K562 (cell line): ENCODE results near the gene MINDY4. TPM values are rescaled to one million over a fixed set of nuclear protein-coding genes. Genes with fewer than 3 reads are reported as not detected.

Experiments used
- AFF1 ChIP-seq, 2 experiments: fragments of 450-650 bp; IDR thresholded peaks; 2 replicates each; pipeline ENCODE4 v1.6.1; 2018; ENCODE audit warnings: mild to moderate bottlenecking in 2 of 2, low read depth in 1 of 2; ENCODE audit not compliant: partially characterized antibody in 2 of 2
- CREB3 ChIP-seq: fragments of 450-650 bp; conservative IDR thresholded peaks from 2 replicates; pipeline ENCODE4 v1.6.1; 2016; ENCODE audit warnings: missing genetic modification characterization, low read depth, mild to moderate bottlenecking, missing compliant biosample characterization, moderate library complexity
- CREB3L1 ChIP-seq: fragments of 450-650 bp; IDR thresholded peaks from 2 replicates; pipeline ENCODE4 v1.6.1; 2014; ENCODE audit warnings: low read depth, mild to moderate bottlenecking, moderate library complexity, borderline replicate concordance
- ESRRA ChIP-seq: fragments of 450-650 bp; IDR thresholded peaks from 2 replicates; pipeline ENCODE4 v1.6.1; 2014; ENCODE audit warnings: low read depth, mild to moderate bottlenecking, moderate library complexity, borderline replicate concordance
- GTF2A2 ChIP-seq: IDR thresholded peaks from 2 replicates; pipeline ENCODE4 v1.6.1; 2016; ENCODE audit warnings: mild to moderate bottlenecking, missing genetic modification characterization, missing compliant biosample characterization
- HDAC2 ChIP-seq: fragments of 450-650 bp; IDR thresholded peaks from 2 replicates; pipeline ENCODE4 v1.6.1; 2016; ENCODE audit warnings: mild to moderate bottlenecking
- IRF2 ChIP-seq: sonication (generic); formaldehyde crosslinking; IDR thresholded peaks from 2 replicates; pipeline ENCODE4 v1.8.1; 2022; ENCODE audit warnings: mild to moderate bottlenecking, missing genetic modification reagents
- KDM2B ChIP-seq: fragments of 250-450 bp; sonication (Bioruptor Pico); IDR thresholded peaks from 2 replicates; pipeline ENCODE4 v1.8.0; 2021; ENCODE audit warnings: mild to moderate bottlenecking, moderate library complexity
- LCOR ChIP-seq: sonication (generic); formaldehyde crosslinking; IDR thresholded peaks from 2 replicates; pipeline ENCODE4 v1.8.0; 2022; ENCODE audit warnings: mild to moderate bottlenecking, missing genetic modification reagents
- POLR3A ChIP-seq: IDR thresholded peaks from 2 replicates; pipeline ENCODE4 v1.6.1; 2011; ENCODE audit warnings: borderline replicate concordance, mild to moderate bottlenecking, moderate library complexity; ENCODE audit not compliant: insufficient read length, insufficient read depth; ENCODE audit errors: extremely low read depth
- RB1 ChIP-seq: fragments of 450-650 bp; IDR thresholded peaks from 2 replicates; pipeline ENCODE4 v1.6.1; 2017; ENCODE audit warnings: low read depth, mild to moderate bottlenecking
- ZBTB1 ChIP-seq: sonication (generic); formaldehyde crosslinking; IDR thresholded peaks from 2 replicates; pipeline ENCODE4 v1.8.1; 2023; ENCODE audit warnings: missing genetic modification reagents, low read depth, mild to moderate bottlenecking, borderline replicate concordance
- ZFP30 ChIP-seq: fragments of 250-450 bp; sonication (Bioruptor Pico); IDR thresholded peaks from 2 replicates; pipeline ENCODE4 v1.8.0; 2022; ENCODE audit warnings: moderate library complexity, mild to moderate bottlenecking, inconsistent platforms, borderline replicate concordance
- ZKSCAN8 ChIP-seq: fragments of 200-800 bp; sonication (Bioruptor generic); IDR thresholded peaks from 2 replicates; pipeline ENCODE4 v1.6.1; 2016; ENCODE audit warnings: missing genetic modification characterization, missing compliant biosample characterization
- ZNF609 ChIP-seq: sonication (generic); formaldehyde crosslinking; IDR thresholded peaks from 2 replicates; pipeline ENCODE4 v1.8.1; 2023; ENCODE audit warnings: missing genetic modification reagents, mild to moderate bottlenecking, borderline replicate concordance
- polyA plus RNA-seq, 8 experiments: library from polyadenylated mRNA; depleted of rRNA in 4 of 8; stranded (reverse) in 5 of 8; unstranded in 3 of 8; fragments of >200 nt; fragmentation: Nextera tagmentation in 2 of 8; fragmentation: Illumina TruSeq in 1 of 8; extraction: Ambion mirVana in 2 of 8; extraction: Trizol in 1 of 8; gene quantifications; 2 replicates each; pipeline versions ENCODE4 v1.2.1 to v1.2.3, GENCODE V29; 2011 to 2014; ENCODE audit warnings: inconsistent platforms in 1 of 8, missing spikeins in 1 of 8
- total RNA-seq, 7 experiments: library from RNA; depleted of rRNA in 6 of 7; stranded (reverse); fragments of >200 nt in 6 of 7; fragmentation: Illumina TruSeq in 2 of 7; extraction: Trizol in 2 of 7; gene quantifications; 2 replicates each; pipeline versions ENCODE4 v1.2.1 to v1.2.3, GENCODE V29; 2011 to 2021; ENCODE audit warnings: low replicate concordance in 1 of 7

MINDY4 gene
- total and polyA plus RNA-seq, 9 of the 15 experiments (the other 6 are each of a cell fraction or from before 2014, with no cell fraction given) = 2.1 to 16.7 (median 11.0) TPM

- TF ChIP-seq AFF1 (IDR thresholded peaks at IDR 0.05; ENCODE audit: low read depth in 1 of 2, partially characterized antibody in 2 of 2) = peak in 1 of 2 experiments; percentile 70
- peak; percentile 75; the same call in 1 of the 2 replicates for TF ChIP-seq LCOR
- TF ChIP-seq ZFP30 (CRISPR knock-in tag) = no peak
- TF ChIP-seq CREB3L1 = no peak
- no peak for TF ChIP-seq CREB3
- TF ChIP-seq POLR3A = no peak
- peak; percentile 94; the same call in 1 of the 2 replicates for TF ChIP-seq HDAC2
- no peak for TF ChIP-seq ZNF609 (CRISPR knock-in tag)
- TF ChIP-seq ZBTB1 = no peak
- no peak for TF ChIP-seq KDM2B (CRISPR knock-in tag)
- TF ChIP-seq ZKSCAN8 (CRISPR knock-in tag) = 0 out of 2 replicates have a peak, but pooled peaks have one; percentile 63
- no peak for TF ChIP-seq GTF2A2 (tag)
- no peak; the same call in 1 of the 2 replicates for TF ChIP-seq RB1
- TF ChIP-seq ESRRA = peak; percentile 33; the same call in 1 of the 2 replicates
- TF ChIP-seq IRF2 (CRISPR knock-in tag) = no peak
Measured at GRCh38 chr7:30915005-30915601, 143.9 kb downstream of the MINDY4 start (continued).
